GM19397 (cell line): ENCODE measurements around the gene PCSK4.
"Not testable (repeated sequence)": the region's sequence is repeated elsewhere in the genome, so short reads cannot be mapped to it uniquely, and the experiment has no call there.

Experiments used
- ATAC-seq: cut with Tn5 transposase; IDR thresholded peaks from one replicate; pipeline ENCODE4 v1.9.1; 2021; ENCODE audit warnings: mild to moderate bottlenecking, moderate library complexity; ENCODE audit not compliant: unreplicated experiment

PCSK4 gene

DNA sequence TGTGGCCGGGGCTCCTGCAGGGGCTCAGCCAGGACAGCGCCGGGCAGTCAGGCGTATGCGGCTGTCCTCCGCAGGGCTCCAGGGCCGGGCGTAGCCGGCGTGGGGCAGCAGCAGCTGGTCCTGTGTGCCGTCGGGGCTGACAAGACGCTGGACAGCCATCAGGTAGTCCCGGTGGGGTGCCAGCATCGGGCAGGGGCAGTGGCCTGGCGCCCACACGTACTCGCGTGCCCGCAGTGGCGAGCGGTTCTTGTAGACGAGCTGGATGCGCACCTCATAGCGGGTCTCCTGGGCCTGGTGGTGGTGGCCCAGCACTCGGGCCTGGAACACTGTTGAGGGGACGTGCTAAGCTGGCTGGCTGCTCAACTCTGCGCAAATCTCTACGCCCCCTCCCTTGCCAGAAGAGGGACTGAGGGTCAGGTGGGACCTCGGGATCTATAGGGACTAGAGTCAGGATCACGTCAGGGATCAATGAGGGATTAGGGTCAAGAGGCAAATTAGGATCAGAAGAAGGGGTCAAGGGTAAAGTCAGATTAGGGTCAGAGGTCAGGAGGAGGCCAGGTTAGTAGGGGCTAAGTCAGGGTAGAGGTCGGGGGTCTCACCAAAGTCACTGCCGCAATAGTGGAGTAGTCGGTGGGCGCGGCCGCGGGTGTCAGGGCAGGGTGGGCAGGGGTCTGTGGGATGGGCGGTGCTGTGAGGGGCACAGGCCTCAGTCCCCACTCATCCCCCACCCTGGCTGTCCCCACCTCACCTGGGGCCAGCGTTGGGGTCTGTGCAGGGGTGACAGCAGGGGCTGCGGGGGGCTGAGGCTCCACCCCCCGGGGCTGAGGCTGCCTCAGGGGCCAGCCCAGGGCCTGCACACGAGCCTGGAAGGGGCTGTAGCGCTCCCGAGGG lies 16.1 kb upstream of the PCSK4 start:
- no peak for ATAC-seq

DNA sequence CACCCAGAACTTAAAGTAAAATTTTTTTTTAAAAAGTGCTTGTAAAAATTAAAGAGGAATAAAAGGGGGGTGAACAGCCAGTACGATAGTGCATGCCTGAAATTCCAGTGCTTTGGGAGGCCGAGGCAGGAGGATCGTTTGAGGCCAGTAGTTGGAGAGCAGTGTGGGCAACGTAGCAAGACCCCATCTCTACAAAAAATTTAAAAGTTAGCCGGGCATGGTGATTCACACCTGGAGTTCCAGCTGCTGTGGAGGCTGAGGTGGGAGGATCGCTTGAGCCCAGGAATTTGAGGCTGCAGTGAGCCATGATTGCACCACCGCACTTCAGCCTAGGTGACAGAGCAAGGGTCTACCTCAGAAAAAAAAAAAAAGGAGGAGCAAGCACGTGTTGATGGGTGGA lies 14.9 kb upstream of the PCSK4 start:
- ATAC-seq = no peak

DNA sequence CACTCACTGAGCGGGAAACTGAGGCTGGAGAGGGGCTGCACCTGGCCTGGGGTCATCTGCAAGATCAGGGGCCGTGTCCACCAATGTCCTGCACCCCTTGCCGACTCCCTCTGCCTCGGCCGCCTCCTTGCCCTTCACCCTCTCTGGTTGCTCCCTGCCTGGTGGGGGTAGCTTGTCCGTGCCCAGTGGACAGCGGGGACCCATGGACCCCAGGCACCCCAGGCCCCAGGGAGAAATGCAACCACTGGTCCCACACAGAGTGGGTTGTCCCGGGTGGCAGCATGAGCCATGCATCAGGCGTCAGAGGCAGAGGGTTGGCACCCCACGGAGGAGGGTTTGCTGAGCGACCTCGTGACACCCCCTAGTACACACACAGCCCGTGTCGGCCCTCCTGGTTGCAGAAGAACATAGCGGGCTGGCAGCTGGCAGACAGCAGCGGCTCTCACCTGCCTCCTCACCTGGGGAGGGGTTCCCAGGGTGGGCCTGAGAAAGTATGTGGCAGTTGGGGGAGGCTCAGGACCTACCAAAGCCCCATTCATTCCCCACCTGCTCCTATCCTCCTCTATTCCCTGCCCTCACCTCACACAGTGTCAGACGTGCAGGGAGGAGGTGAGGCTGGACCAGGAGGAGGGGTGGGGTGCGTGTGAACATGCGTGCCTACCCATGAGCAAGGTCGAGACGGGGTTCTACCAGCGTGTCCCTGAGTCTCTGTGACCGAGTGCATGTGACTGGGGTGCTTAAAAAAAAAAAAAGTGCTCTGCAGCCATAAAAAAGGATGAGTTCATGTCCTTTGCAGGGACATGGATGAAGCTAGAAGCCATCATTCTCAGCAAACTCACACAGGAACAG lies 14.0 kb upstream of the PCSK4 start:
- no peak for ATAC-seq

DNA sequence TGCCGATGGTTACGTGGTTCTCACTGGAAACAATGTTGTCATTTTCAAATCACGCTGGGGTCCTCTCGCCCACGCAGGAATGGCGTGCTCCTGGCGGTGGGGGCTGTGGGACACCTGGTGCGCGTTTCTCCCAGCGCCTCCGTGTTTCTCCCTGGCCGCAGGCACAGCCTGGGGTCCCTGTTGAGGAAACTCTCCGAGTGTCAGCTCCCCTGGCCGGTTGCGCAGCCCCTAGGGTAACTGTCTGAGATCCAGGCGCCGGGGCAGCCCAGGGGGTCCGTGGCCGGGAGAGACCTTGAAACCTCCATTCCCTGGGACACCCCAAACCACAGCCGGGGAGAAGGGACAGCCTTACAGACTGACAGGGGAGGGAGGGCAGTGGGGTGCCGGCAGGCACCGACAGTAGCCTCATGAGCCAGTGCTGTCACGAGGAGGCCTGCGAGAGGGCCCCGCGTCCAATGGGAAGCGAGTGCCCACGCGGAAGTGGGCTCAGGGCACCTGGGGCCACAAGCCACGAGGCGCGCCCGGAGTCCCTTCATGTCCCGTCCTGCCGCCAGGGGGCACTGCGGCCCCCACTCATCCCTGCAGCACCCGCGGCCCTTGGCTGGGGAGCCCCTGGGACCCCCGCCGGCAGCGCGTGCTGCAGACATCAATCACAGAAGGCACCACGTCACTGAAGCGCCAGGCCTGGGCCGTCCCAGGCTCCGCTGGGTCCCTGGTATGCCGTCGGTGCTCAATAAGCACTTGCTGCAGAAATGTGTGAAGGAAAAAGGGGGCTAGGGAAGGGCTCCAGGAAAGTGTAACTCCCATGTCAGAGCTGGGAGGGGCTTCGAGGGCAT lies 13.2 kb upstream of the PCSK4 start:
- ATAC-seq = no peak

DNA sequence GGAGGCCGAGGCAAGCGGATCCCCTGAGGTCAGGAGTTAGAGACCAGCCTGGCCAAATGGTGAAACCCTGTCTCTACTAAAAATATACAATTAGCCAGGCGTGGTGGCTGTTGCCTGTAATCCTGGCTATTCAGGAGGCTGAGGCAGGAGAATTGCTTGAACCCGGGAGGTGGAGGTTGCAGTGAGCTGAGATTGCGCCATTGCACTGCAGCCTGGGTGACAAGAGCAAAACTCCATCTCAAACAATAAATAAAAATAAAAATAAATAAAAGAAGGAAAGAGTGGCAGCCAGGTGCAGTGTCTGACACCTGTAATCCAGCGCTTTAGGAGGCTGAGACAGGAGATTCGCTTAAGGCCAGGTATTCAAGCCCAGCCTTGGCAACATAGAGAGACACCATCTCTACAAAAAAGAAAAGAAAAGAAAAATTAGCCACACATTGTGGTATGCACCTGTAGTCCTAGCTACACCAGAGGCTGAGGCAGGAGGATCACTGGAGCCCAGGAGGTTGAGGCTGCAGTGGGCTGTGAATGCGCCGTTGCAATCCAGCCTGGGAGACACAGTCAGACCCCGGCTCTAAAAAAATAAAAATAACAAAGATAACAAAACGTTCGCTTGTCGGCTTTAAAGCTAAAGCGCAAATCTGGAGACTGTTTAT lies 12.4 kb upstream of the PCSK4 start:
- ATAC-seq = no peak

DNA sequence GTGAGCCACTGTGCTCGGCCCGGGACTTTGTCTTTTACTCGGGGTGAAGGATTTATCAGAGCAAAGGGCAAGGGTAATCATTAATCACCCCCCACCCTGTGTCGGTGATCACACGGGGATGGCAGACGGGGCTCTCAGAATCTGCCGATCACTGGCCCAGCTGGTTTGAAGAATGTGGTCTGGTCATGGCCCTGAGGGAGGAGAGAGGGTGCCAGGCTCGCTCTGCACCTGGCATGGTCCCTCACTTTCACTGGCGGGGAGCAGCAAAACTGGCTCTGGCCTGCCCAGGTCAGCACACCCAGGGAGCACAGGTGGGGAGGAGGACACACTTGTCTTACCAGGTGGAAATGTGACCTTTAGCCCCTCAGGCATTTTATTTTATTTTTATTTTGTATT lies 11.0 kb upstream of the PCSK4 start:
- no peak for ATAC-seq

DNA sequence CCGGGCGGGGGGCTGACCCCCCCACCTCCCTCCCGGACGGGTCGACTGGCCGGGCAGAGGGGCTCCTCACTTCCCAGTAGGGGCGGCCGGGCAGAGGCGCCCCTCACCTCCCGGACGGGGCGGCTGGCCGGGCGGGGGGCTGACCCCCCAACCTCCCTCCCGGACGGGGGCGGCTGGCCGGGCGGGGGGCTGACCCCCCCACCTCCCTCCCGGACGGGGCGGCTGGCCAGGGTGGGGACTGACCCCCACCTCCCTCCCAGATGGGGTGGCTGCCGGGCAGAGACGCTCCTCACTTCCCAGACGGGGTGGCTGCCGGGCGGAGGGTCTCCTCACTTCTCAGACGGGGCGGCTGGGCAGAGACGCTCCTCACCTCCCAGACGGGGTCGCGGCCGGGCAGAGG lies 9.1 kb upstream of the PCSK4 start:
- not testable (repeated sequence) for ATAC-seq

DNA sequence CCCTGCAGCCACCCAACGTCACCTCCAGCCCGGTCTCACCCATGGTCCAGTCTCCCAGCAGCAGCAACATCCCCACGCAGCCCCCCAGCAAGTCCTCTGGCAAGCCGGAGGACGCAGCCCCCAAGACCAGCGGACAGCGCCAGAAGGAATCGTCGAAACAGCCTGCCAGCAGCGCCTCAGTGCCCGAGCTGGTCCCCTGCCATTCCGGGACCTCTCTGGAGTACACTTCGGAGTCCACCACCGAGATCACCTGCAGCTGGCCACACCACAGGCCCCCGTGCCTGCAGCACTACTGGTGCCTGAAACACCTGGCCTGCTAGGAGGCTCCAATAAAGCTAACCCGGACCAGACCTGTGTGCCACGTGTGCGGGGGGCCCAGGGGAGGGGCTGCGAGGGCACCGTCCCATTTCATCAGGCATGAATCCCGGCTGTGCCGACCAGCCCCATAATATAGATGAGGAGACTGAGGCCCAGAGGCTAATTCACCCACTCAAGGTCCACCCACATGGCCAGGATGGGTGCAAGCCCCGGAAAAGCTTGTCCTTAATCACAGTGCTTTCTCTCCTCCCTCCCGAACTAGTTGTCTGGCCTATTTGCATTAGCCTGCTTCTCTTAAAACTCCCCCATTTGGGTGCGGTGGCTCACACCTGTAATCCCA lies 7.6 kb upstream of the PCSK4 start:
- no peak for ATAC-seq

DNA sequence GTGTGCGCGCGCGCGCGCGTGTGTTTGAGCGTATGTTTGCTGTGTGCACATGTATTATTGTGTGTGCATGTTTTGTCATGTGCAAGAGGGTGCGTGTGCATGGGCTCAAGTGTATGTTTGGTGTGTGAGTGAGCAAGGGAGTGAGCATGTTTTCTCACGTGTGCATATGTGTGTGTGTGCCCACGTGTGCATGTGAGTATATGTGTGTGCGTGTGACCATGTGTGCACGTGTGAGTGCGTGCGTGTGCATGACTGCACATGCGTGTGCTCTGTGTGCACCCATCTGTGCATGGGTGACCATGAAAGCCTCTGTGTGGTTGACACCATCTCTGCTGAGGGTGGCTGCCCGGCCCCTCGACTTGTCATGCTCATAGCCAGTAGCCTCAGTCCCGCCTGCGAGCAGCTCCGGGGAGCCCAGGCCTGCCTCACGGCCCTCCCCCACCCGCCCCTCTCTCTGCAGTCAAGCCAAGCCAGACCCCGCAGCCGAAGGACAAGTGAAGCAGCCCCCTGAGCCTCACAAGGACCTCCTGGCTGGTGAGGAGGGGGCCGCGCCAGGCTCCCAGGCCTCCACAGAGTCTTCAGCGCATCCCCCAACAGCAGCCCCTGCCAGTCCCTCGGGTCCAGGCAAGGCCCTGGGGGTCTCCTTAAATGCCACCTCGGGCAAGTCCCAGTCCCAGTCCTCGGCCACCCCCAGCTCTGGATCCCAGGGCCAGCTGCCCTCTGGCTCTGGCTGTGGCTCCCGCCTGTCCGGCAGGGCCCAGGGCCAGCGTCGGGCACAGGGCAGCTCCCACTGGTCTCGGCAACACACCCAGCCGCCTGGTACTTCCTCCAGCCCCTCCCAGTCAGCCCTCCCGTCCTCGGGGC lies 6.8 kb upstream of the PCSK4 start:
- ATAC-seq = no peak

DNA sequence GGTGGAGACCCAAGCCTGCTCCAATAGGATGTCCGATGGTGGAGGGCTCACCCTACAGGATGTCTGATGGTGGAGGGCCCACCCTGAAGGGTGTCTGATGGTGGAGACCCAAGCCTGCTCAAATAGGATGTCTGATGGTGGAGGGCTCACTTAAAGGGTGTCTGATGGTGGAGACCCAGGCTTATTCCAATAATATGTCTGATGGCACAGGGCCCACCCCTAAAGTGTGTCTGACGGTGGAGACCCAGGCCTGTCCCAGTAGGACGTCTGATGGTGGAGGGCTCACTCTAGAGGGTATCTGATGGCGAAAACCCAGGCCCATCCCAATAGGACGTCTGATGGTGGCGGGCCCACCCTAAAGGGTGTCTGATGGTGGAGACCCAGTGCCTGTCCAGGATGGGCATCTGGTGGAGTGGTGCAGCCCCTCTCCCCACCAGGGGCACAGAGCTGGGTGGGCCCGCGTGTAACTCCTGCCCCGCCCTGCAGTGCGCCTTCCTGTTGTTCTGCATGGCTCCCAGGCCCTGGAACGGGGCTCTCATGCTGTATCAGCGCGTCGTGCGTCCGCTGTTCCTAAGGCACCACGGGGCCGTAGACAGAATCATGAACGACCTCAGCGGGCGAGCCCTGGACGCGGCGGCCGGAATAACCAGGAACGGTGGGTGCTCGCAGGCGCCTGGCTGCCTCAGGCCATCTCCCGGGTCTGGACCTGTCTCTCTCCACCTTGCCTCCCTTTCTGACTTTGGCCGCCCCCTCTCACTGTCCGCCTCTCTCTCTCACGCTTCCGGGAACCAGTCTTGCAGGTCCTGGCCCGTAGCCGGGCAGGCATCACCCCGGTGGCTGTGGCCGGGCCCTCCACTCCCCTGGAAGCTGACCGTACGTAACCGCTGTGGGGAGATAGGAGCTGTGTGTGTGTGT lies 5.9 kb upstream of the PCSK4 start:
- no peak for ATAC-seq

DNA sequence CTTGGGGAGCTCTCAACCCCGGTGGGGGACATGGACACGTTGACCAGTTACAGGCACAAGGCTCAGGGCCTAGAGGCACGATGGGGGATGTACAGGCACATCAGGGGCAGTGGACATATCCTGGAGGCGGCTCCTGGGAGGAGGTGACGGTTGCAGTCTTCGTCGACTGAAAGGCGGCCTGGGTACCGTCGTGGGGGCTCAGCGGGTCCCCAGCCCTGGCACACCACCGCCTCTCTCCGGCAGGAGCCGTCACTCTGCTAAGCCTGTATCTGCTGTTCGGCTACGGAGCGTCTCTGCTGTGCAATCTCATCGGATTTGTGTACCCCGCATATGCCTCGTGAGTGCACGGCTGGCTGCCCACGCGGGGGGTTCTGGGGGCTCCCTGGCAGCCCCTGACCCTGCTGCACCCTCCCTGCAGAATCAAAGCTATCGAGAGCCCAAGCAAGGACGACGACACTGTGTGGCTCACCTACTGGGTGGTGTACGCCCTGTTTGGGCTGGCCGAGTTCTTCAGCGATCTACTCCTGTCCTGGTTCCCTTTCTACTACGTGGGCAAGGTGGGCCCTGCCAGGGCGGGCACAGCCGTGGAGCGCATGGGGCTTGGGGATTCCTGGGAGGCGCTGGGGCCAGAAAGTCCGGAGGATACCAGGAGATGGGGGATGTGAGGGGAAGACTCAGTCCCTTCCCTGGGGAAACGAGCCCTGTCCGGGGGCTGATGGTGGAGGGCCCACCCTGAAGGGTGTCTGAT lies 5.1 kb upstream of the PCSK4 start:
- ATAC-seq = no peak

DNA sequence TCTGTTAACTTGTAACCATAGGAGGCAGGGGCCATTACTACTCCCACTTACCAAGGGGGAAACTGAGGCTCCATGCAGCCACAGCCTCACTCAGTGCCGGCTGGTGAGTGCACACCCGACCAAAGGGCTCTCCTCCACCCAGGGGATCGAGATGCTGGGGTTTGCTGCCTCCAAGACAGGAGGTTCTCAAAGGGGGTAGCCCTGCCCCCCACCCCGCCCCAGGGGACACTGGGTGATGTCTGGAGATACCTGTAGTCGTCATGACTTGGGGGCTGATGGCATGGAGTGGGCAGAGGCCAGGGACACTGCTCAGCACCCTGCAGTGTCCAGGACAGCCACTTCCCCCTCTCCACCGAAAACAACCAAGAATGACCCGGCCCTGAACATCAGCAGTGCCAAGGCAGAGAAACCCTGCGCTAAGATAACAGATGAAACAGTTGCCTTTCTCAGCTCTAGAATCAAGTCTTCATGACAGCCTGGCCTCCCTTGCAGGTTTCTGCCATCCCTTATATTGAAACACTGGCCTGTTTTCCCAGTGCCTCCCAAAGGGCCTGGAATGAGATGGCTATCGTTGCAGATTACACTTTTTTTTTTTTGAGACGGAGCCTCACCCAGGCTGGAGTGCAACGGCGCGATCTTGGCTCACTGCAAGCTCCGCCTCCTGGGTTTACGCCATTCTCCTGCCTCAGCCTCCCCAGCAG lies 4.1 kb upstream of the PCSK4 start:
- ATAC-seq = no peak

DNA sequence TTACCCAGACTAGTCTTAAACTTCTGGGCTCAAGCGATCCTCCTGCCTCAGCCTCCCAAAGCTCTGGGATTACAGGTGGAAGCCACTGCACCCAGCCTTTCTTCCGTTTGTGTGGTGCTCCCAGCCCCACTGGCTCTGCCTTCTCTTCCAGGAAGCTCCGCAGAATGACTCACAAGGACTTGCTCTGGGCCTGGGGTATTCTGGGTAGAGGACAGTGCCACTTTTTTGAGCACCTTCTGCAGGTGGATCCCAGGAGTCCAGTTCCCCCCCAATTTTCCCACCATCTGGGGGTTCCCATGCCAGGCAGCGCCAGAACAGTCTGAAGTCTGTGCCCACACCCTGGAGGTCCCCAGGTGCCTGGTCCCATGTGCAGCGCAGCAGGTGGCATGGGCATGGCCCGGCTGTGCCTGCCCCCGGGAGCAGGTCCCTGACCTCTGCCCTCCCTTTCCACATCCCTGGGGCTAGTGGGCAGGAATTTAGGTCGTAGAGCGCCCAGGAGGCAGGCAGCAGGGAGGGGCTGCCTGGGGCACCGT lies 2.4 kb upstream of the PCSK4 start:
- ATAC-seq = no peak

DNA sequence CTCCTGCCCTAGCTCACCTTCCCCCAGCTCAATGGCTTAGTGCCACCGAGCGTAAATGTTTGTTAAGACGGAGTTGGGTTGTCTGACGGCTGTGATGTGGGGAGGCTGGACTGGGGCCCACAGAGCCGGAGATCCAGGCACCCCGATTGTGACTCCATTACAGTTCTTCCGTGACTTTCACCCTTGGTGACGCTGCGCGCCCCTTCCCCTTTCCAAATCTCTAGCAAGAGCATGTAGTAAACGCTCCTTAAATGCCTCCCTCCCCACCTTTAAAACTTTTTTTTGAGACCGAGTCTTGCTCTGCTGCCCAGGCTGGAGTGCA lies 1.7 kb upstream of the PCSK4 start:
- ATAC-seq = no peak

DNA sequence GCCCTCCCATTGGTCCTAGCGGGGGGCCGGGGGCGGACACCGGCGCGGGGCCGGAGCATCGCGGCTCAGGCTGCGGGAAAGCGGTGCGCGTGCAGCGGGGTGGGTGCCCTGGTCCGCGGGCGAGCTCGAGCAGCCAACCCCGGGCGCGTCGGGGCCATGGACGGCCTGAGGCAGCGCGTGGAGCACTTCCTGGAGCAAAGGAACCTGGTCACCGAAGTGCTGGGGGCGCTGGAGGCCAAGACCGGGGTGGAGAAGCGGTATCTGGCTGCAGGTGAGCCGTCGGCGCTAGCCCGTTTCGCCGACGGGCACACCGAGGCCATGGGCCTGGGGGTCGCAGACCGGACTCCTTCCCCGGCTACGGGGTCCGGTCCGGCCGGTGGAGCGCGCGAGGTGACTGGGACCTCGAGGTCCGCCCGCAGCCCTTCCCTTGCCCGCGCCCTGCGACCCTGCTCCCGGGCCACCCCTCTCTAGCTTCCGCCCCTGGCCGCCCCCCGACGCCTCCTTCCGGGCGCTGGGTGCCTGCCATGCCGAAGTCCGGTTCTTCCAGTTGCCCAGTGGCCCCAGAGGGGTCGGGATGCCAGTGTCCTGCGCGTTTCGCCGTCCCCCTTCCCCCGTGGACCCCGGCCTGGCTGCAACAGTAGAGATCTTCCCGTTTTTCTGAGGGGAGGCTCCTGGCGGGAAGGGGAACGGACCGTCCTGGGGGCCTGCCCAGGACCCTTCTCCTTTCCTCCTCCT lies 1.1 kb upstream of the PCSK4 start, which contains the start of gene REEP6:
REEP6 (plus strand) TSS at position 68 of the 735 bp plus-strand sequence; CDS start at position 157, 89 bp downstream.
- no peak for ATAC-seq
